Germinal center (tissue), 1 donor: ENCODE measurements around the gene TMEM169.

Source experiments
- DNase-seq: peaks from one replicate; pipeline ENCODE4 v3.0.0; 2012; ENCODE audit warnings: mixed read lengths, low spot score

Gene TMEM169

DNA sequence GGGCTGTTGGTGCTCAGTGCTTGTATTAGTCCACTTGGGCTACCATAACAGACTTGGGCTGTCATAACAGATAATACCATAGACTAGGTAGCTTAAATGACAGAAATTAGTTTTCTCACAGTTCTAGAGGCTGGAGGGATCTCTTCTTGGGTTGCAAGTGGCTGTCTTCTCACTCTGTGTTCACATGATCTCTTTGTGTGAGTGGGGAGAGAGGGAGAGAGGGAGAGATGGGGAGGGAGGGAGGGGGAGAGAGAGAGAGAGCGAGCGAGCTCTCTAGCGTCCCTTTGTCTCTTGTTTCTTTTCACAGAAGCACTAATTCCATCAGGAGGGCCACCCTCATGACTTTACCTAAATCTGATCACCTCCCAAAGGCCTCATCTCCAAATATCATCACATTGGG, 23.0 kb downstream of the TMEM169 start:
- DNase-seq, result no peak

DNA sequence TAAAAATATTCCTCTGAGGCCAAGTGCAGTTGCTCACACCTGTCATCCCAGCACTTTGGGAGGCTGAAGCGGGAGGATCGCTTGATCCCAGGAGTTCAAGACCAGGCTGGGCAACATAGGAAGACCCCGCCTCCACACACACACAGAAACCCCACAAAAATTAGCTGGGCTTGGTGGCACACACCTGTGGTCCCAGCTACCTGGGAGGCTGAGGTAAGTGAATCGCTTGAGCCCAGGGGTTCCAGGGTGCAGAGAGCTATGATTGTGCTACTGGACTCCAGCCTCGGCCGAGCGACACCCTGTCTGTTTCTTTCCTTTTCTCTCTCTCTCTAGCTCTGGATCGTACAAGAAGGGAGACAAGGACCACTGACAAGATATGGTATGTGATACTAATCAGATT, 25.6 kb downstream of the TMEM169 start:
- no peak for DNase-seq

DNA sequence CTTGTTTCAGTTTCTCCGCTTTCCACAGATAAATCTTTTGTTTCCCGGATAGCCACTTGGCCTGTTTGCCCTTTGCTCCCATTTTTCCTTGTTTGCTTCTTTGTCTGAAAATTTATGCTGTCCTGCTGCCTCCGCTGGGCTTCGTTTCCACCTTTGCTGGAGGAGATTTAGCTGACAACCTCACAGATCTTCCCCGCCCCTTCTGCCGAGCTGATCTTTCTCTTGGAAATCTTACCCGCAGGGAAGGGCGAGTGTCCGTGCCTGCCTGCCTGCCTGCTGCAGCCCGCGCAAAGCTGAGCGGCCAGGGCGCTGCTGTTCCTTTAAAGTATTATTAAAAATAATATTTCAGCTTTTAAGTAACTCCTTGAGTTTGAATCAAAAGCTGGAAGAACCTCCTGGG, 26.0 kb downstream of the TMEM169 start:
- DNase-seq, result no peak

DNA sequence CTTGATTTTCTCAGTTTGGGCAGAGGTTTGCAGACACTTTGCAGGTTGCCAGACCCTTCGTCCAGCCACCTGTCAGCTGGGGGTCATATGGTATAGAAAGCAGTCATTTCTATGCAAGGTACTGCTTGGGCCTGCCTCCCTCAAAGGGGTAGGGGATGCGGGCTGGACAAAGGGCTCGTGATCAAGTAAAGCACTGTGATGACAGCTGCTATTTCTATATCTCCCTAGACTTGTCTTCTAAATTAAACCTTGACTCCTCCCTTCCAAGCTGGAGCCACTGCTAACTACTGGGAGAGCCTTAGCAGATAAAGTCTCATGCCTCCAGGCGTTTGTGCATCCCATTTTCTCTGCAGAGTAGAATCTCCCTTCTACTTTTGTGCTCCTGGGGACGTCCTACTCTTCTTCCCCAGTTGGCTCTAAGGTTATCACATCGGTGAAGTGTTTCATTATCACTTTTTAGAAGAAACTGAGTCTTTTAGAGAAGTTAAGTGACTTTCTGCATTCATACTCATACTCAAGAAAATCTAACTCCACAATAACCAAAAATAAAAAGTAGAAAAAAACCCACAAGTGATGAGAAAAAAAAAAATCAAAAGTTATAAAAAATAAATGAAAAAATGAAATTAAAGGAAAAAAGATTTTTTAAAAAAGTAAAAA, 26.7 kb downstream of the TMEM169 start:
- no peak for DNase-seq

DNA sequence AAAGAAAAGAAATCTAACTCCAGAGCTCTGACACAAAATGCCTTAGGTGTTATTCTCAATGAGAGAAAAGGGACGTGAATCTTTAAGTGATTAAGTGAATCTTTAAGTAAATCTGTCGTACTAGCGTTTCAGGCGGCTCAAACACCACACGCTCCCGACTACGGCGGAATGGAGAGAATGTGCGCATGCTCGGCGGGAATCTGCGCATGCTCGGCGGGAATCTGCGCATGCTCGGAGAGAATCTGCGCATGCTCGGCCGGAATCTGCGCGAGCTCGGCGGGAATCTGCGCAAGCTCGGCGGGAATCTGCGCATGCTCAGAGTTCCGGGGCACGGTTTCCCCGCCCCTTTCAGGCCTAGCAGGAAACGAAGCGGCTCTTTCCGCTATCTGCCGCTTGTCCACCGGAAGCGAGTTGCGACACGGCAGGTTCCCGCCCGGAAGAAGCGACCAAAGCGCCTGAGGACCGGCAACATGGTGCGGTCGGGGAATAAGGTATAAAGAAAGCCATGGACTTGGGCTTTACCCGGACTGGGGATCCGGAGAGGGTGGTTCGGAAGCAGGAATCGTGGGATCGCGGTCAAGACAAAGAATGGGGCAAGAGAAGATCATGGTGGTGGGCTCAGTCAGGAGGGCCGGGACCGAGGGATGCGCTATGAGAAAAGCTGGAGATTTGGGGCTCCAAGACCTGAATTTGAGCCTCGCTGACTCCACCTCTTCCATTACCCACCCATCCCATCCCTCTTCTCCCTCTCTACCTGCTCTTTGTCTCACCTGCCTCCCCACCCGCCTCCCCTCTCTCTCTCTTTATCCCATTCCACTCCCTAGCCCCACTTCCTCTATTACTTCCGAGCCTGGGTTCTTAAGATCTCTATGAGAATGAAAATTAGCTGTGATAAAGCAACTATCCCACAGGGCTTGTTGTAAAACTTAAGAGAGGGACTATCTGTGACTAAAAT, 27.5 kb downstream of the TMEM169 start, which contains the start of gene XRCC5:
TSS of gene XRCC5 (plus strand) at position 382 of the 955 bp plus-strand sequence. CDS start at position 471, 89 bp downstream.
- DNase-seq, result peak; percentile 94

DNA sequence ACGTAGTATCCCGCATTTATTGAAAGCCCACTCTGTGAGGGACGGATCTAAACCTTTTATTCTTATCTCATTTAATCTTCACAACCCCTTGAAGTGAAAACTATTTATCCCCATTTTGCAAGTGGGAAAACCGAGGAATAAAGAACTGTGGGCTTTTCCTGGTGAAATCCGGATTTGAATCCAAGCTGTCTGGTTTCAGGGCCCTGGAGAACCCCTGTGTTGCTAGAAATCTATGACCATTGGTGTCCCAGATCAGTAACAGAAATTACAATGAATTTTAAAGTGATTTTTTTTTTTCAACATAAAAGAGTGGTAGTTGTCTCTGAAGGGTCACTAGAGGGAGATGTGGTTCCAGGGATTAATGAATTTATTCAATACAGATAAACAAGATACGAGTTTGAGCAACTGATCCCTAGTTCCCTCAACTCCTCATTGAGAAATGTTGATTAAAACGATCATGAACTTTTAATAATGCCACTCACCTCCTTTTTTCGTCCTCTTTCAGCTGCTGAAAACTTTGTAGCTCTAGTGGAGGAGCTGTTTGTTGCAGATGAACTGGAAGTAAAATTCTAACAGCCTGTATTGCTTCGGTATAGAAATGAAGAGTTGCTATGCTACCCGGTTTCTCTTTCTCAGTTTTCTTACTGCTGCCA, 28.4 kb downstream of the TMEM169 start:
- peak; percentile 5 for DNase-seq

DNA sequence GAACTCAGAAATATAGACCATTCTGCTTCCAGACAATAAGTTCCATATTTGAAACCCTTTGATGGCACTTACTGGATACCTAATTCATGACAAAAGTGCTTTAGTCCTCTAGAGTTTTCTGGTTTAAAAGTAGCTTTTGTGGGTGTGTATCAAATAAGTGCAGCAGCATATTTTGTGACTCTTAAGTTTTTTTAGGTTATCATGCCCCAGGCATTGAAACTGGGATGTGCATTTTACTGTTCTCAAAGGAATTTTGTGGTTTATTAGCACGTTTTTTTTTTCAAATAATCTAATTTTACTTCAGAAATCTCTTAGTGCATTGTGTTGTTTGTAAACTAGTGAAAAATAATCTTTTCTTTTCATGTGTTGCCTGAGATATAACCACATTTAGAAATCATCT, 28.9 kb downstream of the TMEM169 start:
- no peak for DNase-seq

DNA sequence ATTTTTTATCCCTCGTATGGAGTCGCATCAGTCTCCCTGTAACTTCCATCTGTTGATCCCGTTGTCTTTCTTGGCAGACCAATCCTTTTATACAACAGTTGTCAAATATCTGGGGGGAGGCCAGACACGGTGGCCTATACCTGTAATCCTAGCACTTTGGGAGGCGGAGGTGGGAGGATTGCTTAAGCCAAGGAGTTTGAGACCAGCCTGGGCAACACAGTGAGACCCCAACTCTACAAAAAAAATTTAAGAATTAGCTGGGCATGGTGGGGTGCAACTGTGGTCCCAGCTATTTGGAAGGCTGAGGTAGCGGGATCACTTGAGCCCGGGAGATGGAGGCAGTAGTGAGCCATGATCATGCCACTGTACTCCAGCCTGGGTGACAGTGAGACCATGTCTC, 29.4 kb downstream of the TMEM169 start:
- DNase-seq, result no peak

DNA sequence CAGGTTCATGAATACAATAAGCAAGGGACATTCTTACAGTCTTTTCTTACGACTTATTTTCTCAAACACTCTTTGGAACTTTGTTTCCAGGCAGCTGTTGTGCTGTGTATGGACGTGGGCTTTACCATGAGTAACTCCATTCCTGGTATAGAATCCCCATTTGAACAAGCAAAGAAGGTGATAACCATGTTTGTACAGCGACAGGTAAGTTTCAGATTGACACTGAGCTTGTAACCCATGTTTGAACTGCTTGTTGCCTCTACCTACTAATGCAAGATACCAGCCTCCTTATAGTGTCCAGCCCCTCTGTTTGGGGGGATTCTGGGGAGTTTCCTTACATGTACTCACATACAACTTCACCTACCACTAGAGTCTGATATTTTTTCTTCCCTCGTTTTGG, 31.2 kb downstream of the TMEM169 start:
- DNase-seq, result no peak

DNA sequence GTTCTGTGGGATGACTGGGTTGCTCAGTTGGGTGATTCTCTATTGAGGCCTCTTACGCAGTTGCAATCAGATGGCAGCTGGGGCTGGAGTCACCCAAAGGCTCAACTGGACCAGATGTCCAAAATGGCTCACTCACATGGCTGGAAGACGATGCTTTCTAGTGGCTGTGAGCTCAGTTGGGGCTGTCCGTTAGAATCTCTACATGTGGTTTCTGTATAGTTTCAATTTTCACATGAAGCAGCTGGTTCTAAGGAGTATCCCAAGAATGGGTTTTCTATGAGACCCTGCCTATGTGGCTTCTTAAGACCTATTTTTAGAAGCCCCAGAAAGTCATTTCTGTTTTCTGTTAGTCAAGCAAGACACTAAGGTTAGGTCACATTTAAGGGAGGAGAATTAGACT, 31.9 kb downstream of the TMEM169 start:
- no peak for DNase-seq

DNA sequence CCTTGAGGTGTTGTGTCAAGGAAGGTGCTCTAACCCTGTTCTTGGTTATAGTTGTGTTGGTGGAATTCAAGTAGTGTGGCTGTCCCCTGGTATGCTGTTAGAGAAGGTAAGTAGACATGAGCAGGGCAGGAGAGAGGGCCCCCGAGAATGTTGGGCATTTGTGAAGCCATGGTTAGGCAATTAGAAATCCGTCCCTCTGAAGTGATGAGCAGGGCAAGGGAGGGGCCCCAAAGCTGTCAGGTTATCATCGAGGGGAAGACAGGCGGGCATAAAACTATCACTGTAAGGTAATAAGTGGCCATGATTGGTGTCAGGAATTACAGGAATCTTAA, 32.6 kb downstream of the TMEM169 start:
- DNase-seq, result no peak

DNA sequence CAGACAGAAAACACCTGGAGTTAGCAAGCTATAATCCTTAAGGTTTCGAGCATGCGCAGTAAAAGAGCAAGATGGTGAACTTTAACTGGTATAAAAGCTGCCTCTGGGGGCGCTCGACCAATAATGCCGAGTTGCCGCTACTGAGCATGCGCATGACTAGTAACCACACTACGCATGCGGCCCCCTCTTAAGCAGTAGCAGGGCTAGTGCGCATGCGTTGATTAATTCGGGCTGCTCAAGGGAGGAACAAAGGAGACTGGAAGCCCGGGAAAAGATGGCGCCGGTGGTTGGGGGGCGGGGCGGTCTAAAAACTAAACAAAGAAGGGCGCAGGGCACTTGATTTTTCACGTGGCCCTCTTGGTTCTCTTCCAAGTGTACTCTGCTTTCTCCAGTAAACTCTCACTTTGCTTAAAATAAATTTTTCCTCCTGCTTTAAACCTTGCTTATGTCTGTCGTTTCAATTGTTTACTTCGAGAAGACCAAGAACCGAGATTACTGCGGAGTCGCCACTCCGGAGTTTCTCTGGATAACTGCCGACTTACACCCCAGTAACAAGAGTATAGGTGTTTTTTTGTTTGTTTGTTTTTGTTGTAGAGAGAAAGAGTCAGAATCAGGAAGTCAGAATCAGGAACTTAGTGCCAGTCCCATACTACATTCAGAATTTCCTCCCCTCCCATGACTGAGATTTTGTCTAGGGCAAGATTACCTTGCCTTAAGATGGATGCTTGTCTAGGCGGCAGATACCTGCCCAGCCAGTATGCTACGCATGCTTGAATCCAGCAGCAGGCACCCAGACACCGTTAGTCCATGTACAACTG, 33.2 kb downstream of the TMEM169 start:
- DNase-seq, result peak; percentile 98

DNA sequence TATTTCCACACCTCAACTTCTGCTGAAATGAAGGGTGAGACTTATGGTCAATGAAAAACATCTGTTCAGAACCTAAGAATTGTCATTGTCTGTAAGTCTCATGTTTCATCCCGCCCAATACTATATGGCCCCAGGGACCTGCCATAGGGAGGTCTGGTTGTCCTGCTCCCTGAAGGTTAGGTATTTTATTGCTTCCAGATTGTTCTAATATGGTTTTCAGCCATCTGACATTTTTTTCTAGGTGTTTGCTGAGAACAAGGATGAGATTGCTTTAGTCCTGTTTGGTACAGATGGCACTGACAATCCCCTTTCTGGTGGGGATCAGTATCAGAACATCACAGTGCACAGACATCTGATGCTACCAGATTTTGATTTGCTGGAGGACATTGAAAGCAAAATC, 34.7 kb downstream of the TMEM169 start:
- no peak for DNase-seq

DNA sequence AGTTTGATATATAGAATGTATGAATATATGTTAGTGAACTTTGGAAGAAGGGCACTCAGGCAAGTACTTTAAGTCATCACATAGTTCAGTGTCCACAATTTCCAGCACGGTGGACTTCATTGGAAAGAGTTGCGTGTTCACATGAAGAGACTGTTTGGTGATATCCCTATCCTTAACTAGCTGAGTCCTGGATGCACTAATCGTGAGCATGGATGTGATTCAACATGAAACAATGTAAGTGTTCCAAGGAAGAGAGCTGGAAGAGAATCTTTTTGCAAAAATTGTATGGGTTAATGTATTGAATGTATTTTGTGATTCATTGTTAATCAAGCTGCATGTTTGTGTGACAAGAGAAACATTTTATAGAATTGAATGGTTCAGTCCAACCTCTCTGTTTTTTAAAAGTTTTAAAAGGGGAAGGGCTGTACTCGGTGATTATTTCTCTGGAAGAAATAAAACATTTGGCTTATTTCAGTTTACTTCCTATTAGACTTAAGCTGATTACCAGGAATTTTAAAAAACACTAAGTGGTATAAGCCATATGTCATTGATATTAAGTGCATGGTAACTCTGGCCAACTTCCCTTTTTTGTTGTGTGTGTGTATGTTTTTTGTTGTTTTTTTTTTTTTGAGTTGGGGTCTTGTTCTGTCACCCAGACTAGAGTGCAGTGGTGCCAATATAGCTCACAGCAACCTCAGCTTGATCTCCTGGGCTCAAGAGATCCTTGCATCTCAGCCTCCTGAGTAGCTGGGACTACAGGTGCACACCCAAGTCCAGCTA, 36.0 kb downstream of the TMEM169 start:
- no peak for DNase-seq

DNA sequence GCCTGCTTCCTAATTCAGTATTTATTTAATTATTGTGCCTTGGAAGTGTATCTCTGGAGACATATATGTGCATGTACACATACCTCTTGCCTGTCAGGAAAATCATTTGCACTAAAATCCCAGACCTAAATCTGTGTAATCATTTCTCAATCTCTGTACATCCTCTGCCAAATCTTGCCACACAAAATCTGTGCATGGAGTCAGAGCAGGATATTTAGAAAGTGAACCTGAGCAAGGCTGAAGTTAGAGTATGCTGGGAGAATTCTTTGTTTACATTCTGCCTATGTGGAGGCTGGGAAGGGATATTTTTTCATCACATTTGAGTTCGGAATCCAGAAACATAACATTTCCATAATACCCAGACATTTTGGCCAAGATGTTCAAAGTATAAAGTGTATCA, 36.8 kb downstream of the TMEM169 start:
- DNase-seq, result no peak

DNA sequence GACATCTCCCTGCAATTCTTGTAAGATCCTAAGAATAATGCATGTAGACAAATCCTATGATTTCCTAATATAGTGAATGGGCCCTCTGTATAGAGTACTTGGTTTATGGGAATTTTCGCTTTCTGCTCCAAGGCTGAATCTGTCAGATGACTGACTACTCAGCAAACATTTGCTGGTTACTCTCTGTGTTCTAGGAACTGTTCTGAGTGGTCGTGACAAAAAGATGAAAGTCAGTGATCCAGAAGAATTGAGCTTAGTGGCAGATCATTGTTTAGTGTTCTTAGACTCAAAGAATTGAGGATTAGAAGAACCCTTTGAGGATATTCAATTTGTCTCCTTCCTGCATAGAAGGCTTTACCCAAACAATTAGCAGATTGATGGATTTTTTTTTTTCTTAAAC, 37.4 kb downstream of the TMEM169 start:
- DNase-seq, result no peak

DNA sequence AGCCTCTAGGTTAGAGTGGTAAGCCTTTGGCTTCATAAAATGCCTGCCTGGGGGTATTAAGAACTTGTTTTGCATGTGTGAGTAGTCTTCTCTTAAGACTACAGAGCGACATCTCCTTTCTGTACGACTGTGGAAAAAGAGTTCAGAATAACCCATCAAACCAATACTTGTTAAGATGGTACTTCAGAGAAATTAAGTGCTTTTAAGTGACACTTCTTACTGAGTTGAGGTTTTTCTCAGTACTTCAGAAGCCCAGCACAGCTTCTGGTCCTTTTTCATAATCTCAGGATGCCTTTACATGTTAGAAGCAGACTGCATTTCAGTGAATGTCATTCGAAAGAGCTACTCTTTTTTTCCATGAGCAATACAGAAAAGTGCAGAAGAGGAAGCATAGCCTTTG, 38.3 kb downstream of the TMEM169 start:
- no peak for DNase-seq

DNA sequence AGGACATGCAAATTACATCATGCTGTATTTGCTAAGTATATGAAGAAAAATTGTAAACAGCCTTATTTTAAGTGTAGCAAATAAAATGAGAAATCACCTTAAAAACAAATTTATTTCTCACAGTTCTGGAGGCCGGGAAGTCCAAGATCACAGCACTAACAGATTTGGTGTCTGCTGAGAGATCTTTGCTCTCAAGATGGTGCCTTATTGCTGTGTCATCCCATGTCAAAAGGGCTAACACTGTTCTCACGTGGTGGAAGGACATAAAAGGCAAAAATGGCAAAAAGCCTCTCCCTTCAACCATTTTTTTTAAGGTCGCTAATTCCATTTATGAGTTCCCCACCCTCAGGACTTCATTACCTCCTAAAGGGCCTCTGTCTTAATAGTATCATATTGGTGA, 39.5 kb downstream of the TMEM169 start:
- no peak for DNase-seq

DNA sequence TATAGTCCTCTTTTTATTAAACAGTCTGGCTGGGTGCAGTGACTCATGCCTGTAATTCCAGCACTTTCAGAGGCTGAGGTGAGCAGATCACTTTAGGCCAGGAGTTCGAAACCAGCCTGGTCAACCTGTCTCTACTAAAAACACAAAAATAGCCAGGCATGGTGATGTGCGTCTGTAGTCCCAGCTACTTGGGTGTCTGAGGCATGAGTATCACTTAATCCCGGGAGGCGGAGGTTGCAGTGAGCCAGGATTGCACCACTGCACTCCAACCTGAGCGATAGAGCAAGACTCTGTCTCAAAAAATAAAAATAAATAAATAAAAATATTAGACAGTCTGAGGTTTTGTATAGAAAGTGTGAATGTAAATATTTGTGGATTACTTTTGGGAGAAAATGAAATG, 45.2 kb downstream of the TMEM169 start:
- DNase-seq, result no peak

DNA sequence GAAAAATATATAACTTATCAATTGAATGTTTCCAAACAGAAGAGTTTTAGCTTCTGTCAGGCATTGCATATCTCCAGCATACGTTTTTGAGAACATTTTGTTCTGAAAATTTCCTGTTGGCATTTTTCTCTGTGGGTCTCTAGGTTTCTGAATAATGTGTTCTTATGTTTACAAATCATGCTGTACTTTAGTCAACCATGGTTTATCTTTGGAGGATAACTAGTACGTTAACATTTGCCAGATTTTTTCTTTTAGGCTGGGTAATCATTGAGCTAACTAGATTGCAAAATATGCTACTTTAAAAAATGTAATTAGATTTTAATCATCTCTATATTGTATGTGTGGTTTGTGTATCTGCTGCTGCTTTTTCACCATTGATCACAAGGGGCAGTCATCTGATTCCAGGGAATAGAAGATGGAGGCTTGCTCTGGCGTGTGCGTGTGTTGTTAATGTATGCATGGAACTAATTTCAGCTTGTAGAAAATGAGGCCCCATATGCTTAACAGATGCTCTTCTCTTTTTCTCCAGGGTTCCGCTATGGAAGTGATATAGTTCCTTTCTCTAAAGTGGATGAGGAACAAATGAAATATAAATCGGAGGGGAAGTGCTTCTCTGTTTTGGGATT, 48.7 kb downstream of the TMEM169 start:
- DNase-seq, result no peak
